ENCODE results near the gene MS4A15. TPM values are rescaled to one million over a fixed set of nuclear protein-coding genes. Genes with fewer than 3 reads are reported as not detected.

MS4A15 gene
- total RNA-seq, 2 donors from 2014 or later = not detected

DNA sequence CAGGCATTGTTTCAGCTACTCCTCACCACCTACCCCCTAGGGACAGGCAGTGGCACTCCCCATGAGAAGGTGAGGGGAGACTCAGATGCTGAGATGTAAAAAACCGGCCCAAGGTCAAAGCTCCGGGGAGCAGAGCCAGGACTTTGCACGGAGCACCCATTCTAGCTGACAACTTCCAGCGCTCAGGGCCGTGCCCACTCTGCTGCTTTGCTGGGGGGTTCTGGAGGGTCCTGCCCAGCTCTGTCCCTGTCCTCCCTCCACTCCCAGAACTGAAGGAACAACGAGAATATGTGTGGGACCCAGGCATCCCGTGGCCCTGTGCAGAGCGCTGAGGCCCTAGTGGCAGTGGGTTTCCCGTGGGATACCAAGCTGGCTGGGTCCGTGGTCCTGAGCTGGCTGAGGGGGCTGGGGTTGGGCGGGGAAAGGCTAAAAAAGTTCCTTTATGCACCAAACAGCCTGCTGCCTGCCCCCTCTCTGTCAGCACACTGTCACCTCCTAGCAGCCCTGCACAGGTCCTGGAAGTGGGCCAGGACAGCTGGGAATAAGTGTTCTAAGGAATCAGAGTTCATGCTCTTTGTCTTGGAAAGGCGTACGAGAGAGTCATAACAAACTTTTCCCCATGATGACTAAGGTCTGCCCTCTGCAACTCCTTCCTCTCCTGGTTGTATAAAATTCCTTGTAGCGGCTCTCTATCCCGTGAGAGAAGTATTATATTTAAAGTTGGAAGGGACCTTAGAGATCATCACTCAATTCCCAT, 30.3 kb downstream of the MS4A15 start:
- Mint-ChIP-seq H3K36me3 (no peaks in the 10 kb centered on the region), H3K4me1 (ENCODE audit: low read depth in 2 of 2) (no peaks in the 10 kb centered on the region), H3K9me3 (no peaks in the 10 kb centered on the region), H3K4me3 (no peak overlapping the region), H3K27me3 (no peaks in the 10 kb centered on the region), H3K27ac (no peak overlapping the region)
- DNase-seq (ENCODE audit: low spot score) = no peak
- no peak for ATAC-seq

DNA sequence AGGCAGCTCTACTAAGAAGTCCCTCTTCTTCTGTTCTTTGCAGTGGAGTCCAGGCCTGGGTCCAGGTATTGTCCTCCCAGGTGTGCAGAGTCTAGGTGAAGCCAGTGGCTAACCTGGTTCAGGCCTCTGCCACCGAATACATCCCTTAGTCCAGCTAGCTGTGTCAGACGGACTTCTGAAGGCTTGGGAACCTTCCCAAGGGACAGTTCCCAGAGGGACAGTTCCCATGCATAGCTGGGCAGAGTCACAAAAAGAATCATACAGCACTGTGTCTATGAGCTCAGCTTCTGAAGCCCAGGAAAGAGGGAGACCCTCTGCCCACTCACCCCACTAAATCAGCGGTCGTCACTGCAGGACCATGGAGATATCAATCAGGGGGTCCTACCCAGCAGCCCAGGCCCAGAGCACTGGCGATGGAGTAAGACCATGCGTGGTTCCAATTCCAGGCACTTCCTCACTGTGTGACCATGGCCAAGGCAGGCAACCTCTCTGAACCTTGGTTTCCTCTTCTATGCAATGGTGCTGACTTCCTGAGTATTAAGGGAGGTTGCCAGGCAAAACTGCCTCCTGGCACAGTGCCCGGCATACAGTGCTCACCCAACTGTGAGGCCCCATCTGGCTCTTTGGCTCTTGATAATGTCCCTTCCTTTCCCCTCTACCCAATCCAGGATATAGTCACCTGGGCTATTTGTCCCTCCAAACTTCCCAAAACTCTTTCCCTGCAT, 31.9 kb downstream of the MS4A15 start:
- Mint-ChIP-seq H3K9me3 (no peaks in the 10 kb centered on the region), H3K4me1 (ENCODE audit: low read depth in 2 of 2) (no peaks in the 10 kb centered on the region), H3K36me3 (no peaks in the 10 kb centered on the region), H3K27ac (no peak overlapping the region), H3K27me3 (peaks cover 0 to 2% of the 10 kb centered on the region in 2 donors), H3K4me3 (no peak overlapping the region)
- DNase-seq (ENCODE audit: low spot score) = no peak
- ATAC-seq = no peak

DNA sequence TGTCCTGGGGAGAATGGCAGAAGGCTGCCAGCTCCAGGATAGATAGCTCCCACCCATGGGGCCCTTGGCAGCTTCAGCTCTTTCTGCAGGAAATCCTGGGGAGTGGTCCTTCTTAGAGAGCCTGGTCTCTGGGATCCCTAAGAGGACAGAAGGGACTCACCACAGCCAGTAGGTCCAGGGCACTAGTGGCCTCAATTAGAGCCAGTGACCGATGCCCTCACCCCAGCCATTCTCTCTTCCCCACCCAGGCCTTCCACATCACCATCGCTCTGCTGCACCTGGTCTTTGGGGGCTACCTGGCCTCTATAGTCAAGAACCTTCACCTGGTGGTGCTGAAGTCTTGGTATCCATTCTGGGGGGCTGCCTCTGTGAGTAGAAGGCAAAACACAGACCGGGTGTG, 34.1 kb downstream of the MS4A15 start:
- Mint-ChIP-seq H3K9me3 (no peaks in the 10 kb centered on the region), H3K4me3 (no peak overlapping the region), H3K36me3 (no peaks in the 10 kb centered on the region), H3K27me3 (peaks cover 0 to 5% of the 10 kb centered on the region in 2 donors), H3K27ac (no peak overlapping the region), H3K4me1 (ENCODE audit: low read depth in 2 of 2) (no peaks in the 10 kb centered on the region)
- DNase-seq (ENCODE audit: low spot score) (no peak), ATAC-seq (no peak)

DNA sequence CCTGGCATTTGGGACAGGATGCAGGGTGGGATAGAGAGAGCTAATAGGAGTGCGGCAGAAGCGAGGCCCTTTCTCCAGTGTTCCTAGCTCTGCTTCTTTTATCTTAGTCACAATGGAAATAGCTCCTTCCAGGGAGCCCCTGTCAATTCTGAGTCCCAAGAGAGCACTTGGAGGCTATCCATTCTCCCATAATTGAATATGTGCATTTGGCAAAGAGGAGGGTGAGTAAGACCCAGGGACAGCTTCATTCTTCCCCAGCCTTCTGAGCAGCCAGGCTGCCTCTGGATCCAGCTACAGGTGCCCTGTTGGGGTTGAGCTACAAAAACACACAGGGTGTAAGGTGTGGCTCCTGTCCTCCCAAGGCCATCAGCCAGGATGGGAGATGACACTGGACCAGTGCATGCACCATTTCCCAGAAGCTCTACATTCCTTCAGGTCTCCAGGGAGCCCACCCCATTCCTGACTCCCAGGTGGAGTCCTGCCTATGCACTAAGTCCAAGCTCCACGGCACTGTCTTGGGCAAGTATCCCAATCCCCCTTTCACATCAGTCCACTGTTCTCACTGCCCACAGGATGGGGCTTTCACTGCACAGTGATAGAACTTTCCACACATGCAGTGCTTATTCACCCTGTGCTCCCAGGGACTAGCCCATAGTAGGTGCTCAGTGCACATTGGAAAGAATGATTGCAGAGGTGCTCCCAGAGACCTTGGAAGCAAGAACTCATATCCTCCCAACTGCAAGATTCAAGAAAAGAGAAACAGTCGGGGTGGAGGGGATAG, 34.7 kb downstream of the MS4A15 start:
- no peaks in the 10 kb centered on the region for H3K36me3 Mint-ChIP-seq
- ATAC-seq (no peak), DNase-seq (ENCODE audit: low spot score) (no peak)
- H3K4me3 Mint-ChIP-seq = no peak overlapping the region
- peaks cover 0 to 5% of the 10 kb centered on the region in 2 donors for H3K27me3 Mint-ChIP-seq
- no peak overlapping the region for H3K27ac Mint-ChIP-seq
- H3K9me3 Mint-ChIP-seq = no peaks in the 10 kb centered on the region
- no peaks in the 10 kb centered on the region for H3K4me1 Mint-ChIP-seq (ENCODE audit: low read depth in 2 of 2)

DNA sequence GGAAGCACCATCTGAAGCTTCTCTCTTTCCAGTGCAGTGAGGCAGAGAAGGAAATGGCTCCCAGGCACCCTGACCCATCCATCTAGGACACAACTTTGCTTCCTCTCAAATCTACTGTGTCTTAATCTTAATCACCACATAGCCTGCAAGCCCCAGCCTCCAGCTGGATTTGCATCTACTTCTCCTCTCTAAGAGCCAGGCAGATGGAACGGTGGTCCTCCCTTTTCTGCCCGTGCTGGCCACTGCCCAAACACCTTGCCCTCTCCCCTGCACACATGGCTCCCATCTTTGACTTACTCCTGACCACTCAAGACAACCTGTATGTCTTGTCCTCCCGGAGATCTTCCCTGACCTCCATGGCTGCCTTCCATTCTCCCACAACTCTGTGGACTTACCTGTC, 35.9 kb downstream of the MS4A15 start:
- Mint-ChIP-seq H3K27me3 (peaks cover 0 to 5% of the 10 kb centered on the region in 2 donors), H3K27ac (no peak overlapping the region), H3K36me3 (no peaks in the 10 kb centered on the region), H3K9me3 (no peaks in the 10 kb centered on the region), H3K4me3 (no peak overlapping the region), H3K4me1 (ENCODE audit: low read depth in 2 of 2) (no peaks in the 10 kb centered on the region)
- ATAC-seq (no peak), DNase-seq (ENCODE audit: low spot score) (no peak)

DNA sequence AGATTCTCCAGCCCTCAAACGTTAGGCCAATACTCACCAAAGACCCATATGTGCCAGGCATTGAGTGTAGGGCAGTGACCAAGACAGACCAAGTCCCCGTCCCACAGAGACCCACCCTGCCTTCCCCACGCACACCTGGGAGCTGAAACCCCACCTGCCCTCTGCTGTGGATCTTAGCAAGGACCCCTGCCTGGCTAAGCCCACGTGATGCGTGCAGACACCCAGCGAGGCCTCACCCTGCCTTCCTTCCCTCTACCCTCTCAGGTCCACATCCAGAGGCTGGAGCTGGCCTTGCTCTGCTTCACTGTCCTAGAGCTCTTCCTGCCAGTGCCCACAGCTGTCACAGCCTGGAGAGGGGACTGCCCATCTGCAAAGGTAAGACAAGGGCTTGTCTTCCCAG, 38.6 kb downstream of the MS4A15 start:
- no peaks in the 10 kb centered on the region for H3K9me3 Mint-ChIP-seq
- H3K36me3 Mint-ChIP-seq = no peaks in the 10 kb centered on the region
- no peaks in the 10 kb centered on the region for H3K4me1 Mint-ChIP-seq (ENCODE audit: low read depth in 2 of 2)
- H3K27me3 Mint-ChIP-seq = peaks cover 0 to 7% of the 10 kb centered on the region in 2 donors
- DNase-seq (ENCODE audit: low spot score) (no peak), ATAC-seq (no peak)
- no peak overlapping the region for H3K4me3 Mint-ChIP-seq
- H3K27ac Mint-ChIP-seq = no peak overlapping the region

DNA sequence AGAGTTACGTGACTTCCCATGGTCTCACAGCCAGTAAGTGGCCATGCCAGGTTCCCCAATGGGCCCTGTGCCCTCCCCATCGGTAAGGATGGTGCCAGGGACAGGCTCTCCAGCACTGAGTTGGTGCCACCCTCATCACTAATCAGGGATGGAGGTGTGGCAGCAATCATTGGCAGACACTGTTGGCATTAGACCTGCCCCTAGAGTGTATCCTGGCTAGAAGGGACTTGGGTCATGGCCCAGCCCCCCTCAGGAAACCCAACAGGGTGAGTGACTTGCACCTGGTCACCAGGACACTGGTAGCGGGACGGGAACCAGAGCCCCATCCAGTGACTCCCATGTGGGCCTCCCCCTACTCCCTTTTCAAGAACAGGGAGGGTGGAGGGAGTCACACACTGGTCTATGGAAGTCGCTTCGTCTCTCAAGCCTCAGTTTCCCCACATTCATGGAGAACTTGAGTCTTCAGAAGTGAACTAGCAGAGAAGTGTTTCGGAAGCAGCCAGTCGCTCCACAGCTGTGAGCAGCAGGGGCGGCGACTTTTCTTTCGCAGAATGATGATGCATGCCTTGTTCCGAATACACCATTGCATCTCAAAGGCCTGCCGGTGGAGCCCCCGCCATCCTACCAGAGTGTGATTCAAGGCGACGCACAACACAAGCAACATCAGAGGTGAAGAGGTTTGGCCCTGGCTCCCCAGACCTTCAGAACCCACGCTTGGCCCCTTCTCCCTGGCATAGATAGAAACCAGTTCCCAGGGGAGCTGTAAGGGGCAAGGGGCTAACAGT, 41.4 kb downstream of the MS4A15 start:
- DNase-seq (ENCODE audit: low spot score) (no peak), ATAC-seq (no peak)
- H3K36me3 Mint-ChIP-seq = no peaks in the 10 kb centered on the region
- peaks cover 8 to 12% of the 10 kb centered on the region in 2 donors for H3K27me3 Mint-ChIP-seq
- no peaks in the 10 kb centered on the region for H3K9me3 Mint-ChIP-seq
- H3K4me1 Mint-ChIP-seq (ENCODE audit: low read depth in 2 of 2) = no peaks in the 10 kb centered on the region
- H3K27ac Mint-ChIP-seq = no peak overlapping the region
- no peak overlapping the region for H3K4me3 Mint-ChIP-seq

DNA sequence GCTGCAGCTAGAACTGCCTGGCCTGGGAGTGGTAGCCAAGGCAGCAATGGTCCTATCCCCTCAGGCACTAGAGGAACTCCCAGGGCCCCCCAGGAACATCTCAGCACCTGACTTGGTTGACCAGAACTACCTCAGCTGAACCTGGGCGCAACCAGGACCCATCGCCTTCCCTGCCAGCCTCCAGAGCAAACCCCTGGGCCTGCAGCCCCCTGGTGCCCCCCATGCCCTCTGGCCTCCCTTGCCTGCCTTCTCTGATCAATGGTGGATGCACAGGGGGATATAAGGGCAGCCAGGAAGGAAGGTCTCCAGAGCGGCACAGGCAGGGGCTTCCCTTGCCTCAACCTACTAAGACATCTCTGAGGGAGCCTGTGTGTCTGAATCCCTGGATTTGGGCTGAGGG, 42.0 kb downstream of the MS4A15 start:
- Mint-ChIP-seq H3K36me3 (no peaks in the 10 kb centered on the region), H3K4me1 (ENCODE audit: low read depth in 2 of 2) (no peaks in the 10 kb centered on the region), H3K9me3 (no peaks in the 10 kb centered on the region), H3K27ac (no peak overlapping the region), H3K27me3 (peaks cover 8 to 12% of the 10 kb centered on the region in 2 donors), H3K4me3 (no peak overlapping the region)
- DNase-seq (ENCODE audit: low spot score) = no peak
- ATAC-seq = no peak

DNA sequence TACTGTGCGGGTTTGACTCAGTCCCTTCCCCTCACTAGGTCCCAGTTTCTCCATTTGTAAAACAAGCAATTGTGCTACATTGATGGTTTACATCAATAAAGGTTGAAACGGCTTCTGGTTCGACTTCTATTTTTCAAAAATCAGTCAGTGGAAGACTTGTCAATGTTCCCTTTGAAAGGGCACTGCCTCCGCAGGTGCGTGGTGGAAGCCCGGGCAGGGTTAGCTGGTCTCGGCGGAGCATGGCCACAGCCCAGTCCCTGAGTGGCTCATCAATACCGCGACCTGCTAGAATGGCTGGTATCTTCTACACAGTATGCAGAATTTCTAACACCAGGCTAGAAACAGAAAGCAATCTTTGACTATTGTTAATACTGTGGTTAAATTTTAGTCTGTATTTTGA, 44.5 kb downstream of the MS4A15 start:
- Mint-ChIP-seq H3K9me3 (no peaks in the 10 kb centered on the region), H3K27me3 (peaks cover 11 to 19% of the 10 kb centered on the region in 2 donors), H3K27ac (no peak overlapping the region), H3K4me3 (no peak overlapping the region), H3K4me1 (ENCODE audit: low read depth in 2 of 2) (no peaks in the 10 kb centered on the region), H3K36me3 (no peaks in the 10 kb centered on the region)
- ATAC-seq (no peak), DNase-seq (ENCODE audit: low spot score) (no peak)

DNA sequence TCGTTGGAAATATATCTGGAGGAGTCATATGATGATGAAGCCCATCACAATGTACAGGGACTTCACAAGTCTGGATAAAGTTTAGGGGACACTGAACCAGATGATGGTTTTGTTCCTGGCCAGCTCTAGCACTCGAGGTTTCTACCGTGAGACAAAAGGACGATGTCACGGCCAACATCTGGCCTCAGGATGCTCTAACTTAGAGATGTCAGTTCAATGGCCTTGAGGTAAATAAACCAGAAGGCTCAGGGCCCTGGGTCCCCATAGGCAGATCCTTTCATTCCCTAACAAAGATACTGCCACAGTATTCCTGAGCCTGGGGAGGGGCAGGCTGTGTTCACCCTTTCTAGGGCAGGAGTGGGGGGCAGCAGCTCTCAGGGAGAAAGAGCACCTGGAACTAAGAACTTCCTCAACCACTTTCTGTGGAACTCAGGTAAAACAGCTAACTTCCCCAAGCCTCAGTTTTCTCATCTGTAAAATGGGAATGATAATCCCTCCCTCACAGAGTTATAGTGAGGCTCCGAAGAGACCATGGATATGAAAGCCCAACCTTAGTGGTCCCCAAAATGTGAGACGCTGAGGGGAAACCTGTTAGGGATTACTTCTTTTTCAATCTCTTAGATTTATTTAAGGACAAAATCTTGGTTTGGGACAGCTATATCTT, 46.7 kb downstream of the MS4A15 start:
- Mint-ChIP-seq H3K27me3 (peaks cover 9 to 25% of the 10 kb centered on the region in 2 donors), H3K36me3 (no peaks in the 10 kb centered on the region), H3K4me1 (ENCODE audit: low read depth in 2 of 2) (no peaks in the 10 kb centered on the region), H3K27ac (no peak overlapping the region), H3K9me3 (no peaks in the 10 kb centered on the region), H3K4me3 (no peak overlapping the region)
- ATAC-seq (no peak), DNase-seq (ENCODE audit: low spot score) (no peak)

DNA sequence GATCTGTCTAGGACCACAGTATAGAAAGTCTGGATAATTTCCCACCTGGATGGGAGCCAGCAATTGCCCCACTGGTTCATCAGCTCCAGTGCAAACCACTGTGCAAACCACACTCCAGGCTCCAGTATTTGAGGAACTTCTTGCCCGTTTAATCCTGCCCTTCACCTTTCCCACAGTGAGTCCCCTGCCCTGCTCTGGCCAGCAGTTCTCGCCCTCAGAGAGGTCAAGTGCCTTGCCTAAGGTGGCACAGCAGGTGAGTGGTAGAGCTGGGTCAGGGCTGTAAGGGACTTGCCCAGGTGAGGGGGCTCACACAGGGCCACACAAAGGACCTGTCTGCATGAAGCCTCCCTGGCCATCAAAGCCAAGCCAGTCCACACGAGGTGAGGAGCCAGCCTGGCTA, 52.6 kb downstream of the MS4A15 start:
- H3K36me3 Mint-ChIP-seq = no peaks in the 10 kb centered on the region
- H3K4me1 Mint-ChIP-seq (ENCODE audit: low read depth in 2 of 2) = no peaks in the 10 kb centered on the region
- H3K9me3 Mint-ChIP-seq = no peaks in the 10 kb centered on the region
- no peak overlapping the region for H3K4me3 Mint-ChIP-seq
- peaks cover 13 to 14% of the 10 kb centered on the region in 2 donors for H3K27me3 Mint-ChIP-seq
- DNase-seq (ENCODE audit: low spot score) = no peak
- ATAC-seq = peak in 1 of 2 donors; percentile 31
- no peak overlapping the region for H3K27ac Mint-ChIP-seq

DNA sequence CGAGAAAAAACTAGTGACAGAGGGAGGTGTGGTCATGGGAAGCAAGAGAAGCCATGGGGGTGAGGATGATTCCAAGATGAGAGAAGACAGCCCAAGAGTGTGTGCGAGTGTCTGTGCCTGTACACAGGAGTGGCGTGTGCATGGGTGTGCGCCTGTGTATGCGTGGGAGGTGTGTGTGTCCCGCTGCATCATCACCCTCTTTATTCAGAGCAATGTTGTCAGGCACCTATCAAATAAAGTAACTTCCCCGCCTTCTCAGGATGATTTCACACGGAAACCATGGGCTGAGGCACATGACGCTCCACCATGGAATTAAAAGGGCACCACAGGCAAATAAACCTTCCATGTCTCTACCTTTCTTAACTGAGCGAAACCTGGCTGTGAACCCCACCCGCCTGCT, 53.0 kb downstream of the MS4A15 start:
- ATAC-seq (no peak), DNase-seq (ENCODE audit: low spot score) (no peak)
- Mint-ChIP-seq H3K27ac (no peak overlapping the region), H3K4me3 (no peak overlapping the region), H3K4me1 (ENCODE audit: low read depth in 2 of 2) (no peaks in the 10 kb centered on the region), H3K27me3 (peaks cover 13 to 14% of the 10 kb centered on the region in 2 donors), H3K9me3 (no peaks in the 10 kb centered on the region), H3K36me3 (no peaks in the 10 kb centered on the region)

DNA sequence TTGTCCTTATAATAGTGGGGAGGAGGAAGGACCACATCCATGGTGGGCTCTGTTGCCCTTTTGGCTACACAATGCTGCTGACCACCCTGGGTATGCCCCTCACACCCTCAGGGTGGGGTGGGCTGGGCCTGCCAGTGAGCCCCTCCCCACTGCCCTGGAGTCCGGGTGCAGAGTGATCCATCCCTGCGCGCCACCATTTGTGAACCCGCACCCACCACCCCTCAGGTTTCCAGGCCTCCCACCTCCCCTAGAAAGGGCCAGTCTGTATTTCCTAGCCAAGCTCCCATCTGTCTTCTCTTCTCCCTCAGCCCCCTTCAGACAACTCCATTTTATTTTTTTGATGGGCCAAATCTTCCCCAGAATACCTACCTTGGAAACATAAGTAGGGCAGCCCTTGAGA, 53.5 kb downstream of the MS4A15 start:
- Mint-ChIP-seq H3K9me3 (no peaks in the 10 kb centered on the region), H3K36me3 (no peaks in the 10 kb centered on the region), H3K27ac (no peak overlapping the region), H3K27me3 (peaks cover 13 to 14% of the 10 kb centered on the region in 2 donors), H3K4me1 (ENCODE audit: low read depth in 2 of 2) (no peaks in the 10 kb centered on the region), H3K4me3 (no peak overlapping the region)
- ATAC-seq = no peak
- DNase-seq (ENCODE audit: low spot score) = no peak

All from natural killer cell treated with Interleukin-12 subunit alpha and Interleukin-12 subunit beta and Interleukin-15 and Interleukin-18, amount 100 ng/mL, for 72 hours (primary cell).